Transverse colon (tissue), 4 donors: ENCODE results near the gene CCNG1. TPM values are rescaled to one million over a fixed set of nuclear protein-coding genes. Genes with fewer than 3 reads are reported as not detected.

Source experiments
- DNase-seq: peaks from one replicate; pipeline ENCODE4 v3.0.0-alpha.2; 2019
- H3K27ac ChIP-seq, 4 donors: fragments of 200-600 bp; sonication (generic); 2 replicates each; pipeline ENCODE4 v1.5.1; 2016 to 2018; ENCODE audit warnings: inconsistent platforms in 4 of 4
- H3K27me3 ChIP-seq: fragments of 200-600 bp; sonication (generic); 2 replicates; pipeline ENCODE4 v1.5.1; 2017; ENCODE audit warnings: inconsistent platforms
- H3K36me3 ChIP-seq, 4 donors: fragments of 200-600 bp; sonication (generic); 2 replicates each; pipeline ENCODE4 v1.5.1; 2017 to 2019; ENCODE audit warnings: inconsistent platforms in 4 of 4
- H3K4me1 ChIP-seq, 4 donors: fragments of 200-600 bp; sonication (generic); 2 replicates each; pipeline ENCODE4 v1.5.1; 2017 to 2020; ENCODE audit warnings: inconsistent platforms in 4 of 4
- H3K4me3 ChIP-seq, 4 donors: fragments of 200-600 bp; sonication (generic); 1 replicate in 1 of 4; 2 replicates in 3 of 4; pipeline versions ENCODE4 v1.5.1 to v1.6.1; 2017 to 2019; ENCODE audit warnings: inconsistent platforms in 4 of 4
- H3K9me3 ChIP-seq, 2 donors: fragments of 200-600 bp; sonication (generic); 2 replicates each; pipeline ENCODE4 v1.5.1; 2017 to 2019; ENCODE audit warnings: inconsistent platforms in 2 of 2
- EP300 ChIP-seq: sonication (generic); formaldehyde crosslinking; IDR thresholded peaks from one replicate; pipeline ENCODE4 v1.6.1; 2017; ENCODE audit warnings: antibody characterized with exemption, low read depth
- POLR2A ChIP-seq: fragments of 450-650 bp; IDR thresholded peaks from one replicate; pipeline ENCODE4 v1.6.1; 2016; ENCODE audit warnings: antibody characterized with exemption, mild to moderate bottlenecking, moderate library complexity
- POLR2AphosphoS5 ChIP-seq, 3 donors: sonication (generic); formaldehyde crosslinking; IDR thresholded peaks; one replicate each; pipeline ENCODE4 v1.6.1; 2016; ENCODE audit warnings: antibody characterized with exemption in 3 of 3
- WGBS, 2 donors: methylation state at CpG; one replicate each; pipeline ENCODE4 v1.1.5; 2018; ENCODE audit warnings: low coverage in 1 of 2; 5-methylcytosine and 5-hydroxymethylcytosine counted together
- in situ Hi-C, 4 donors: fragments of 200-750 bp; cut with MboI; loops; one replicate each; pipeline versions ENCODE4 v1.15.0 to v1.15.1; 2017; ENCODE audit warnings: low sequenced_read_pairs in 3 of 4, low pct_ligation_motif_present in 1 of 4, low pct_unique_long_range_greater_than_20kb in 1 of 4
- intact Hi-C: fragments of 100-400 bp; cut with DNase I; formaldehyde crosslinking; loops from one replicate; pipeline ENCODE4 v1.15.1; 2023; ENCODE audit warnings: low total_unique reads
- total RNA-seq, 4 donors: library from RNA; depleted of rRNA; stranded (reverse); fragments of >200 nt; gene quantifications; one replicate each; pipeline ENCODE4 v1.1.0, GENCODE V29; 2016
- TF ChIP-seq, protein P1 (sequence below), 5 experiments: fragments of 200-600 bp in 3 of 5; fragments of 450-650 bp in 2 of 5; sonication (generic) in 3 of 5; IDR thresholded peaks; 1 replicate in 2 of 5; 2 replicates in 3 of 5; pipeline ENCODE4 v1.5.1; 2016 to 2017; ENCODE audit warnings: antibody characterized with exemption in 5 of 5, inconsistent platforms in 3 of 5, mild to moderate bottlenecking in 2 of 5, moderate library complexity in 1 of 5

CCNG1 gene
- total RNA-seq, 4 donors from 2014 or later = 164 to 293 (median 180) TPM

DNA sequence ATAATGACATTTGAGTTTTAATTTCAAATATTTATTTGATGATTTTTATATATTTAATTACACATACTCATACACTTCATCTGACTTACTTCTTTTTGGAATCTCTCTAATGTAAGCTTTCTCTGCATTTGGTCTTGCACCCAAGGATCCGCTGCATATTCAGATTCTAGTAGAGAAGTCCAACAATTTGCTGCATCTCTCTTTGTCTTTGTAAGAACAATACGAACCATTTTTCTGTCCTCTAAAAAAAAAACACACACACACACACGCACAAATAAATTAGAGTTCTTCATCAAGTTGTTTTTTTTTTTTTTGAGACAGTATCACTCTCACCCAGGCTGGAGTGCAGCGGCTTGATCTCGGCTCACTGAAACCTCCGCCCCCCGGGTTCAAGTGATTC is 19.4 kb downstream of the CCNG1 start:
- Histone ChIP-seq H3K4me3 (no peak overlapping the region), H3K4me1 (peaks cover 14 to 29% (median 22%) of the 10 kb centered on the region in 4 donors), H3K27me3 (no peaks in the 10 kb centered on the region), H3K27ac (no peak overlapping the region), H3K9me3 (no peaks in the 10 kb centered on the region), H3K36me3 (peaks cover 0 to 27% (median 7%) of the 10 kb centered on the region in 4 donors)
- in situ Hi-C loops (loop anchor here in 1 of 4 donors (10.0 kb wide), 1 partner anchor 48 kb away; the partner anchor contains the start of gene MAT2B), intact Hi-C loops (loop anchor here (2.0 kb wide), 1 partner anchor 48 kb away; the partner anchor contains the start of gene MAT2B)
- DNase-seq = no peak
- 93 to 96% methylated on average over 6 to 7 of the region's 7 CpGs for WGBS, 2 donors
- TF ChIP-seq POLR2AphosphoS5 (IDR thresholded peaks at IDR 0.05) = no peak
- no peak for TF ChIP-seq EP300
- no peak for TF ChIP-seq POLR2A
- TF ChIP-seq, protein P1, sequence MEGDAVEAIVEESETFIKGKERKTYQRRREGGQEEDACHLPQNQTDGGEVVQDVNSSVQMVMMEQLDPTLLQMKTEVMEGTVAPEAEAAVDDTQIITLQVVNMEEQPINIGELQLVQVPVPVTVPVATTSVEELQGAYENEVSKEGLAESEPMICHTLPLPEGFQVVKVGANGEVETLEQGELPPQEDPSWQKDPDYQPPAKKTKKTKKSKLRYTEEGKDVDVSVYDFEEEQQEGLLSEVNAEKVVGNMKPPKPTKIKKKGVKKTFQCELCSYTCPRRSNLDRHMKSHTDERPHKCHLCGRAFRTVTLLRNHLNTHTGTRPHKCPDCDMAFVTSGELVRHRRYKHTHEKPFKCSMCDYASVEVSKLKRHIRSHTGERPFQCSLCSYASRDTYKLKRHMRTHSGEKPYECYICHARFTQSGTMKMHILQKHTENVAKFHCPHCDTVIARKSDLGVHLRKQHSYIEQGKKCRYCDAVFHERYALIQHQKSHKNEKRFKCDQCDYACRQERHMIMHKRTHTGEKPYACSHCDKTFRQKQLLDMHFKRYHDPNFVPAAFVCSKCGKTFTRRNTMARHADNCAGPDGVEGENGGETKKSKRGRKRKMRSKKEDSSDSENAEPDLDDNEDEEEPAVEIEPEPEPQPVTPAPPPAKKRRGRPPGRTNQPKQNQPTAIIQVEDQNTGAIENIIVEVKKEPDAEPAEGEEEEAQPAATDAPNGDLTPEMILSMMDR (IDR thresholded peaks at IDR 0.05) = no peak

DNA sequence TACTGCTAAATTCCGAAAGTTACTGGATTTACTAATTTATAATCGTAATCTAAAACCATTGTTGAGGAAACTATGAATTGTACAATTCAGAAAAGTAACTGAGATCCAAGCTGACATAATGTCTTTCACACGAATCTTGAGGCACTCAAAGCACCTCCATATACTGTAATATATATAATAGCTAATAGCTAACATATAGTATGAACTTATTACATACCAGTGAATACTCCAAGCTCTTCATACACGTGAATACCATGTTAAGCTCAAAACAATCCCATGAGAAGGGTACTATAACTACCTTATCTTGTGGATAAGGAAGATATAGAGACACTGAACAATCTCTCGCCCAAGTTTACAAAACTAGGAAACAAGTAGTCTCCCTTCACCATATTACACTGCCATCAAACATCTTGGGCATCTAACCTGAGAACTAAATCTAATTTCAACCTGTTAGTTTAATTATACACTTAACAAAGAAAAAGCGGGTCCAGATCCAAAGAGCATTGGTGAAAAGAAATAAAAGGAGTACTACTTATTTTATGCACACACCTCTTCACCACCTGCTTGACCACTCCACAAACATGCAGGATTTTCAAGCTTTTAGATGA is 21.5 kb downstream of the CCNG1 start:
- DNase-seq = no peak
- no peaks in the 10 kb centered on the region for H3K27me3 ChIP-seq
- peak overlapping the region; percentile 65 to 78 (median 68) for H3K4me3 ChIP-seq
- peaks cover 0 to 17% (median 2%) of the 10 kb centered on the region in 4 donors for H3K36me3 ChIP-seq
- H3K9me3 ChIP-seq = no peaks in the 10 kb centered on the region
- peaks cover 14 to 36% (median 25%) of the 10 kb centered on the region in 4 donors for H3K4me1 ChIP-seq
- in situ Hi-C loops = loop anchor here in 1 of 4 donors (10.0 kb wide), 1 partner anchor 46 kb away; the partner anchor contains the start of gene MAT2B
- H3K27ac ChIP-seq = peak overlapping the region; percentile 95 to 96 (median 95)
- TF ChIP-seq EP300 = no peak
- no peak for TF ChIP-seq POLR2AphosphoS5 (IDR thresholded peaks at IDR 0.05)
- no peak for TF ChIP-seq POLR2A
- TF ChIP-seq, protein P1 (IDR thresholded peaks at IDR 0.05) = no peak
- 27 to 38% methylated on average over 6 of the region's 6 CpGs for WGBS, 2 donors
- intact Hi-C loops = no loop called here

DNA sequence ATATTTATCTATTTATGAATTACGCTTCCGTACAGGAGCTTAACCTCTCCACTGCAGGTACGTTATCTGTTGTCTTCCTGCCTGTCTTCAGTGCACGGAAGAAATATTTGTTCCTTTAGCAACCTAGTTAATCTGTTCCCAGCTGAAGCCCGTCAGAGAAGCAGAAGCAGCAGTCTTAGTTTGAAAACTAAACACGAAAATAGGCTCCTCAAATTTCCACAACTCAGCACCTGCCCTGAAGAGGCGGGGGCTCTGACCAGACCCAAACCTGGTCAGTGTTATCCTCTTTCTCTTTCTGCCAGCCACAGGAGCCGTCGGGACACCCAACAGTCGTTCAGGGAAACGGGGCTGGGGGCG is 22.0 kb downstream of the CCNG1 start:
- H3K36me3 ChIP-seq = peaks cover 0 to 14% (median 2%) of the 10 kb centered on the region in 4 donors
- no peaks in the 10 kb centered on the region for H3K9me3 ChIP-seq
- no peak for DNase-seq
- TF ChIP-seq EP300 (no peak), POLR2AphosphoS5 (IDR thresholded peaks at IDR 0.05) (no peak), POLR2A (no peak)
- TF ChIP-seq, protein P1 (IDR thresholded peaks at IDR 0.05) = no peak
- in situ Hi-C loops = loop anchor here in 1 of 4 donors (10.0 kb wide), 1 partner anchor 45 kb away; the partner anchor contains the start of gene MAT2B
- H3K27me3 ChIP-seq = no peaks in the 10 kb centered on the region
- 2% methylated on average over 12 of the region's 12 CpGs; no CpG with 5 or more reads in 1 of the 2 donors for WGBS, 2 donors
- H3K4me3 ChIP-seq = peak overlapping the region; percentile 65 to 78 (median 68)
- peaks cover 14 to 36% (median 25%) of the 10 kb centered on the region in 4 donors for H3K4me1 ChIP-seq
- peak overlapping the region; percentile 95 to 96 (median 95) for H3K27ac ChIP-seq
- intact Hi-C loops = no loop called here

DNA sequence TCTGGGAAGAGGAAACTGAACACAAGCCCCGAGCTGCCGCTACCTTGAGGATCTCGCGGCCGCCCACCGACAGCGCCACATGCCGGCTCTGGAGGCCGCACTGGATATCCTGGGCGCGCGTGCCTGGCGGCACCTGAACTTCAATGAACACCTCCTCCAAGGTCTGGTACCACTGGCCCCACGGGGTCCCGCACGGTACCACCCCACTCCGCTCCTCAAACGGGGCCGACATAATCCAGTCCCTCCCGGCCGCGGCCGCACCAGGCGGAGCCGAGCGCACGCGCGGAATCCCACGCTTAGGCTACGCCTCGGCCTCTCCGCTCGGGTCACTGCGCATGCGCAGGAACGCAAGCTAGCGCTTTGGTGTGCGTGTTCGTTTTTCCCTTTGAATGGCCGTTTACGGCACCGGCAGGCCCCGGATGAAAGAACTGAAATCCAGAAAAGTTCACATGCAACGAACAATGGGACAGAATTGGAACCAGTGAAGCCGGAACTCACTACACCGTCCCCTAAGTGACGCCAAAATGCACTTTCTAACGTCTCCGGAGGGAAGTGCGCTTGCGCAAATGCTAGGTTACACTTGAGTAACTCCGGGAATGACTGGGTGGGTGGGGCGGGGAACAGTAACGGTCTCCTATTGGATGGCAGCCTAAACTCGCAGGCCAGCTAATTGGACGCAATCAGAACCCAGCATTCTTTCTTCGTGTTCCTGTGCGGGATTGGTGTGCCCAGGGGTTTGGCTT is 22.6 kb downstream of the CCNG1 start, which contains the start of gene NUDCD2:
TSS of gene NUDCD2 (minus strand) at position 284 of the 743 bp plus-strand sequence. CDS start at position 232, 52 bp downstream.
- Histone ChIP-seq H3K9me3 (no peaks in the 10 kb centered on the region), H3K36me3 (peaks cover 0 to 10% (median under 1%) of the 10 kb centered on the region in 4 donors), H3K4me1 (peaks cover 14 to 36% (median 25%) of the 10 kb centered on the region in 4 donors), H3K27me3 (no peaks in the 10 kb centered on the region), H3K4me3 (peak within 1 kb of the TSS; percentile 65 to 78 (median 68)), H3K27ac (peak within 1 kb of the TSS; percentile 95 to 96 (median 95))
- TF ChIP-seq, protein P1 (IDR thresholded peaks at IDR 0.05) = peak in 2 of 5 experiments; percentile 14 to 39
- TF ChIP-seq EP300 (no peak), POLR2AphosphoS5 (IDR thresholded peaks at IDR 0.05) (peak; percentile 65 to 93 (median 93)), POLR2A (peak; percentile 89)
- DNase-seq = peak; percentile 94
- 0 to 1% methylated on average over 8 to 37 of the region's 59 CpGs for WGBS, 2 donors
- intact Hi-C loops (no loop called here), in situ Hi-C loops (loop anchor here in 1 of 4 donors (10.0 kb wide), 1 partner anchor 45 kb away; the partner anchor contains the start of gene MAT2B)
